GM21737 (cell line): ENCODE measurements around the gene MICB.
"Not testable (repeated sequence)": the region's sequence is repeated elsewhere in the genome, so short reads cannot be mapped to it uniquely, and the experiment has no call there.

Source experiments
- ATAC-seq: cut with Tn5 transposase; IDR thresholded peaks from one replicate; pipeline ENCODE4 v1.9.1; 2021; ENCODE audit warnings: mild to moderate bottlenecking, moderate library complexity; ENCODE audit not compliant: unreplicated experiment

Gene MICB

DNA sequence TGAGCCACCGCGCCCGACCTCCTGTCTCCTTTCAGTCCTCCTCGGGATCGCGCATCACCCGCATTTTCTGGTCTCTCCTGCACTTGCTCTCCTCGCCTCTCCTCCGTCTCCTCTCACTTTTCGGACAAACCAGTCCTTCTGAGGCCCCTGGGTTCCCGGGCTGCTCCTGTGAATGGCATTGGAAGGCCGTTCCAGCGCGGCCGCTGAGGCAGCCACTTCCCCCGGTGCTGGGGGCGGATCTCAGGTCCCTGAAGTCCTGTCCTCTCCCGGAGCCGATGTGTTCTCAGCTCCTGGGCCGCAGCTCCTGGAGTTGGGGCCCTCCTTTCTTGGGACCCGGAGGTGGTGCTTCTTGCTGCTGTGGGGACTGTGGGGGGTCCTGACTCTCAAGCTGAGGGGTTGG, 803 bp downstream of the MICB start:
- ATAC-seq, result no peak

DNA sequence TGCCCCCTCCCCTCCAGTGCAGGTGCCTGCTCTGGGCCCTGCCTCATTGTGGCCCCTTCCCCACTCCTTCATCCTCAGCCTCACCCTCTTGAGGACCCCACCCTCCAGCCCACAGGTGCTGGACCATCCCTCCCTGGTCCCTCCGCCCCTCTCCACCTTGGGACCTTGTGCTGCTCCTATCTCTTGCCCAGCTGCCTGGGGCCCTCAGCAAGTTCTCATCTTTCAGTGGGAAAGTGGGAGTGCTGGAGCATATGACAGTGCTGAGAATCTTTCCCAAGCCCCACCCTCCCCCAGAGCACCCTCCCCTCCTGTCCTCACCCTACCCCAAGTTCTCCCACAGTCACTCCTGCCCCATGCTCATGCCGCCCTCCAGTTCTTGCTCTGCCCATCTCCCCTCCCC, 1.7 kb downstream of the MICB start:
- not testable (repeated sequence) for ATAC-seq

DNA sequence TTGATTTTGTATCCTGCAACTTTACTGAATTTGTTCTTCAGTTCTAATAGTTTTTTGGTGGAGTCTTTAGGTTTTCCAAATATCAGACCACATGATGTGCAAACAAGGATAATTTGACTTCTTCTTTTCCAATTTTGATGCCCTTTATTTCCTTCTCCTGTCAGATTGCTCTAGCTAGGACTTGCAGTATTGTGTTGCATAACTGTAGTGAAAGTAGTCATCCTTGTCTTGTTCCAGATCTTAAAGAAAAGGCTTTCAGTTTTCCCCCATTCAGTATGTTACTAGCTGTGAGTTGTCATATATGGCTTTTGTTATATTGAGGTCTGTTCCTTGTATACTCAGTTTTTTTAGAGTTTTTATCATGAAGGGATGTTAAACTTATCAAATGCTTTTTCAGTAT, 4.6 kb downstream of the MICB start:
- no peak for ATAC-seq

DNA sequence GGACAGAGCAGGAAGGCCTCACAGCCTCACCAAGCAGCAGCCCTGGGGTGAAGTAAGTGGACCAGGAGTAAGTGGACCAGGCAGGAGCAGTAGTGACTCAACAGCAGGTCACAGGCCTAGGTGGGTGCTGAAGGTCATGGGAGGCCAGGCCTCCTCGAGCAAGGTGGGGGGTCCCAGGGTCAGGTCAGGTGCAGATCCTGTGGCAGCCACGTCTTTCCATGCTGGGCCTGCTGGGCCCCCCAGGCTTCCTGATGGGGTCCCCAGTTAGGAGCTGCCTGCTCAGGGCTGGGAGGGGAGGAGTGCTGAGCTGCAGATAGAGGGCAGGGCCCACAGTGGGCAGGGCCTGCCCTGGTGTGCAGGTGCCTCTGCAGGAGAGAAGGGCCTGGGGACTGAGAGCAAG, 11.1 kb downstream of the MICB start:
- ATAC-seq, result not testable (repeated sequence)

DNA sequence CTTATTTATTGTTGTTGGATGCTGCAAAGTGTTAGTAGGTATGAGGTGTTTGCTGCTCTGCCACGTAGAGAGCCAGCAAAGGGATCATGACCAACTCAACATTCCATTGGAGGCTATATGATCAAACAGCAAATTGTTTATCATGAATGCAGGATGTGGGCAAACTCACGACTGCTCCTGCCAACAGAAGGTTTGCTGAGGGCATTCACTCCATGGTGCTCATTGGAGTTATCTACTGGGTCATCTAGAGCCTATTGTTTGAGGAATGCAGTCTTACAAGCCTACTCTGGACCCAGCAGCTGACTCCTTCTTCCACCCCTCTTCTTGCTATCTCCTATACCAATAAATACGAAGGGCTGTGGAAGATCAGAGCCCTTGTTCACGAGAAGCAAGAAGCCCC, 12.1 kb downstream of the MICB start:
- no peak for ATAC-seq

DNA sequence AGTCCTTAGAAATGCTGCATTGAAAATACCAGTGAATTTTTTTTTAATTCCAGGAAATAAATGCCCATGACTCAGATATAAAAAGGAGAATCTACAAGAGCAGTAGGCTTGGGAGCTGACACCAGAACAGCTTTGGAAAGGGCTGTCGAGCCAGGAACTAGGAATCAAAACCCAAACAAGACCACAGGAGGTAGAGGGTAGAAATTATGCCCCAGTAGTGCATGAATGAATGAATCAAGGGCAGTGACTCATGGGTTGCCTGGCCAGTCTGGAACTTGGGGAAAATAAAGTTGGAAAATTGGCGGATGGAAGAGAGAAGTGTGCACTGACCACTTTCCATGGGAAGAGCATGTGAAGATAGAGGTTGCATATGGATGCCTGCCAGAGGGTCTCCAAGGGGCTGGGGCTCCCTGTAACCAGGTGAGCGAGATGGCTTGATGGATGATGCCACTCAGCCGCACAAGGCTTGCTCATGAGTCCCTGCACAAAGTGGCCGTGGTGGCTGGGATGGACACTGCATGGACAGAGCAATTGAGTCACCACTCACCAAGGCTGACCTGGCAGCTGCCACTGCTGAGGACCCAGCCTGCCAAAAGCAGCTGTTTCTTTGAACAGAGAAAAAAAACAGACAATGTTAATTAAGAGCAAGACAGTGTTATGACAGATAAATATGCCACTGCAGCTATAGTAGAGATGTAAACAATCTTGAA, 15.7 kb downstream of the MICB start:
- no peak for ATAC-seq

DNA sequence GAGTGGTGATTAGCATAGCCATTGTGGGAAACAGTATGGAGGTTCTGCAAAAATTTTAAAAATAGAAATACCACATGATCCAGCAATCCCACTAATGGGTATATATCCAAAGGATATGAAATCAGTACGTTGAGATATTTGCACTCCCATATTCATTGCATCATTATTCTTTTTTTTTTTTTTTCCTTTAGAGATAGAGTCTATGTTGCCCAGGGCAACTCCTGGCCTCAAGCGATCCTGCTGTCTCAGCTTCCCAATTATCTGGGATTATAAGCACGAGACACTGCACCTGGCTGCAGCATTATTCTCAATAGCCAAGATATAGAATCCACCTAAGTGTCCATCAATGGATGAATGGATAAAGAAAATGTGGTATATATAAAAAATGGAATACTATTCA, 23.9 kb downstream of the MICB start:
- no peak for ATAC-seq

DNA sequence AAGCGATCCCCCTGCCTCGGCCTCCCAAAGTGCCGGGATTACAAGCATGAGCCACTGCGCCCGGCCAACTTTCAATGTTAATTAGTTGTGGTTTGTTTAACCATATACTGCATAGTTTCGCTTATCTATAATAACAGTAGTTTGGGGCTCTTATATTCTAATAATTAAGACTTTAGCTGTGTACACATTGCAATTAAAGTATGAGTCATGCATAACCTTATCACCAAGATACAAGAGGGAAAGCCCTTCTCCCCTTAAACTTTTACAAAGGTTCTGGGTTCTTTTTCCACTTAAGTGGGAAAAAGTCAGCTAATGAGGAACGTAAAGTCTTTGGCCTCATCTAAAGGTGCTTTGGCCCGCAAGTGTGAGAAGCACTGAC, 27.6 kb downstream of the MICB start:
- no peak for ATAC-seq

DNA sequence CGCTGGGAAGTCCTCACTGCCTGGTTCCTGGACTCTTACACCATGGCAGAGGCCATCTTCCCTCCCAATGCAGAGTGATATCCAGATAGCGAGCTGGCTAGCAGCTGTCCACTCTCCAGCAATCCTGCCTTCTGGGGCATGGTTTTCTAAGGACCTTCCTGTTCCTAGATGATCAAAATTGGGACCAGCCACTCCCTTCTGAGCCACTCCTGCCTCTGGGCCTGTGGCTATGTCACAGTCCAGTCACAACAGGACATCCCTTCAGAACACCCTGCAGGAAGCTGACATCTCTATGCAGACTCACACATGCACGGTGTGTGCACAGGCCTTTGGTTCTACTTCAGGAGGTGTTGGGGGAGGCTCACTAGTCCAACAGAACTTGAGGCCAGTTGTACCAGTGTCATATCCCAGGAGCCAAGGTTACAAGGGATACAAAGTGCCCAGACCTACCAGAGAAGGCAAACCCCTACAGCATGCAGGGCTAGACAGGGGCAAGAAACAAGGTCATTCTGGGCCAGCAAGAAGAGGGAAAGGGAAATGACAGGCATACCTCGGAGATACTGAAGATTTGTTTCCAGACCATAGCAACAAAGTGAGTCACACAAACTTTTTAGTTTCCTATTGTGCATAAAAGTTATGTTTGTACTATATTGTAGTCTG, 28.1 kb downstream of the MICB start:
- ATAC-seq, result no peak

DNA sequence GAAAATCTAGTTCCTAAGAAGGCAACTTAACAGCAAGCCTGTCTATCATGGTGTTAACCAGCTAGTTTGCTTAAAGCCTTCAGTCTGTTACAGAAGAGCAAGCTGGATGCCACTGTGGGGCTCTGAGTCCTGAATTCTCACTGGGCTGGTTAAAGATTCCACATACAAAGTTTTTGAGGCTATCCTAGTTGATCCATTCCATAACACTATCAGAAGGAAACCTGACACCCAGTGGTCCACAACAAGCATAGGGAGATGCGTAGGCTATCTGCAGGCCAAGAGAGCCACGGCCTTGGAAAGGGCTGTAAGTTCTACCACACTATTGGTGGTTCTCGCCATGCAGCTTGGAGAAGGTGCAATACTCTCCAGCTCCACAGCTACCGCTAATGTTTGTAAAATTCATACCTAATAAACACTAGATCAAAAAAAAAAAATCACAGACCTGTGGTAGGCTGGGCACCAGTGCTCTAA, 30.4 kb downstream of the MICB start:
- no peak for ATAC-seq

DNA sequence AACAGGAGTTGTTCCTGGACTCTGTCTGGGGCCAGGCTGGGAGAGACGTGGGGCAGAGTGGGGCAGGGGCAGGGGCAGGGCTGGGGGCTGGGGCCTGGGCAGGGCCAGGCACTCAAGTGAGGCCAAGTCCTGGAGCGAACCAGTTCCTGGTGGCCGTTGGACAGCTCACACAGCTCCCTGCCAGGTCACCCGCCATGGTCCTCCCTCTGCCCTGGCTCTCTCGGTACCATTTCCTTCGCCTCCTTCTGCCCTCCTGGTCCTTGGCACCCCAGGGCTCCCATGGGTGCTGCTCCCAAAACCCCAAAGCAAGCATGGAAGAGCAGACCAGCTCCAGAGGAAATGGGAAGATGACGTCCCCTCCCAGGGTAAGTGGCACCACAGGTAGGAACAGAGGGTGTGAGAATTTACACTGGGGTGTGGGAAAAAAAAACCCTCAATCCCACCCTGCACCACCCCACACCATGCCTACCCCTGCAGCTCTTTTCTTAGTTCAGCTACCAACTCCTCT, 30.9 kb downstream of the MICB start, which contains the start of gene MCCD1:
MCCD1 (plus strand) TSS at position 142 of the 508 bp plus-strand sequence; CDS start at position 195, 53 bp downstream.
- no peak for ATAC-seq

DNA sequence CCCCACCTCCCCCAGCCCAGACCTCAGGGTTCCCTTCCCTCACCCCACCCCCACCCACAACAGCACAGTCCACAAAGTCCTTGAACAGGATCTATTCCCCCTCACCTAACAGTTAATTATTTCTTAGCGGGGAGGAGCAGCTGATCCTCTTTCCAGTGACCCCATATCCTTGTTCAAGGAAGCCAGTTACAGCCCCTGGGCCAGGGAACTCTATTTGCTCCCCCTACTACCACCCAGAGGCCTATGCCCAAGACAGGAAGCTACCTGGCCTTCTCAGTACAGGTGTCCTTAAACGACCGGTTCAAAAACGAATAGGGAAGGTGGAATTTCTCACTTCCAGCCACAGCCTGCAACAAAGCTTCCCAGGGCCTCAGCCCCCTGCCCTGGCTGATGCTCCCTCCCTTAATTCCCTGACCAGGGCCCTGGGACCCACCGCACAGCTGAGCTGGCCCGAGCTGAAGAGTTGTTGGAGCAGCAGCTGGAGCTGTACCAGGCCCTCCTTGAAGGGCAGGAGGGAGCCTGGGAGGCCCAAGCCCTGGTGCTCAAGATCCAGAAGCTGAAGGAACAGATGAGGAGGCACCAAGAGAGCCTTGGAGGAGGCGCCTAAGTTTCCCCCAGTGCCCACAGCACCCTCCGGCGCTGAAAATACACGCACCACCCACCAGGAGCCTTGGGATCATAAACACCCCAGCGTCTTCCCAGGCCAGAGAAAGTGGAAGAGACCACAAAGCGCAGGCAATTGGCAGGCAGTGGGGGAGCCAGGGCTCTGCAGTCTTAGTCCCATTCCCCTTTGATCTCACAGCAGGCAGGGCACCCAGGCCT, 31.6 kb downstream of the MICB start:
- ATAC-seq, result no peak

DNA sequence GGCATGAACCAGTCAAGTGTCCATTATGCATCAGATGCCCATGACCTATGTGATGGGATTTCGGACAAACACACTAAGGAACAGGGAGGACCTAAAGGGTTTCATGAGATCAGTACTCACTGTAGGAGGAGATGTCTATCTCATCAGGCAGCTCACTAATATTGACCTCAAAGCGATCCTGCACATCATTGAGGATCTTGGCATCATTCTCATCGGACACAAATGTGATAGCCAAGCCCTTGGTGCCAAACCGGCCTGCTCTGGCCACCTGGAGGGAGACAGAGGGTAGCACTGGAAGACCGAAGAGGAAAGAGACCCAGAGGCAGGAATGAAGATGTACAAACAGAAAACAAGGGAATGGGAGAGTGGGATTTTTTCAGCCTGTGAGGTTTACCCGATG, 32.7 kb downstream of the MICB start:
- ATAC-seq, result no peak

DNA sequence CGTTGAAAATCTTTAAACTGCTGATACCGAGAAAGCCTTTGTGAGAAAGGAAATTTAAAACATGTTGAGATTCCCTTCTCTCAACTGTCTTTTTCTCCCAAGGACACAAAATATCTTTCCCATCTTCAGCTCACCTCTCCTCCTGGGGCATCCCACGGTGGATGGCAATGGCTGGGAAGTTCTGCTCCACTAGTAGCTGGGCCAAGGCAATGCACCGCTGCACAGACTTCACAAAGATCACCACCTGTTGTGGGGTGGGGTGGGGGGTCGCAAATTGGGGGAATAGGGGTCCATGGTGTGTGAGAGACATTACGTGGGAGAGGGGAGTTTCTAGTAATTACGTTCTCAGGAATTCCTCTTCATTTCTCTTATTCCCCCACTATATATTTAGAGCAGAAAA, 33.2 kb downstream of the MICB start:
- ATAC-seq, result no peak

DNA sequence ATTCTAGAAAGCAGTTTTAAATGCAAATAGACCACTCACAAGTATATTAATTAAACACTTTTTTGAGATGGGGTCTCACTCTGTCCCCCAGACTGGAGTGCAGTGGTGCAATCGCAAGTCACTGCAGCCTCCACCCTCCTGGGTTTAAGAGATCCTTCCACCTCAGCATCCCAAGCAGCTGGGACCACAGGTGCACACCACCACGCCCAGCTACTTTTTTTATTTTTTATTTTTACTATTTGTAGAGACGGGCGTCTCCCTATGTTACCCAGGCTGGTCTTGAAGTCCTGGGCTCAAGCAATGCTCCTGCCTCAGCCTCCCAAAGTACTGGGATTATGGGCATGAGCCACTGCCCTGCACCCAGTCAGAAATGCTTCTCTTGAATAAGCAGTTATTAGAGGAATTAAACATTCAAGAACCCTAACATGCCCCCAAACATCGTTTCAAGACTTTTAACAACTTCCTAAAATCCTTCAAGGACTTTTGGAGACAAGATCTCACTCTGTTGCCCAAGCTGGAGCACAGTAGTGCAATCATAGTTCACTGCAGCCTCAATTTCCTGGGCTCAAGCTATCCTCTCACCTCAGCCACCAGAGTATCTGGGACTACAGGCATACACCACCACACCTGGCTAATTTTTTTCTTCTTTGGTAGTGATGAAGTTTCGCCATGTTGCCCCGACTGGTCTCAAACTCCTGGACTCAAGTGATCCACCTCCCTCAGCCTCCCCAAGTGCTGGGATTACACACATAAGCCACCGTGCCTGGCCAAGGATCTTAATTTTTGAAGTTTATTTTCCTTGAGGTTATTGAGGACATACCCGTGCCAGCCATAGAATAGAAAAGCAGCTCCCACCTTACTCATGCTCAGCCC, 34.1 kb downstream of the MICB start:
- ATAC-seq, result no peak

DNA sequence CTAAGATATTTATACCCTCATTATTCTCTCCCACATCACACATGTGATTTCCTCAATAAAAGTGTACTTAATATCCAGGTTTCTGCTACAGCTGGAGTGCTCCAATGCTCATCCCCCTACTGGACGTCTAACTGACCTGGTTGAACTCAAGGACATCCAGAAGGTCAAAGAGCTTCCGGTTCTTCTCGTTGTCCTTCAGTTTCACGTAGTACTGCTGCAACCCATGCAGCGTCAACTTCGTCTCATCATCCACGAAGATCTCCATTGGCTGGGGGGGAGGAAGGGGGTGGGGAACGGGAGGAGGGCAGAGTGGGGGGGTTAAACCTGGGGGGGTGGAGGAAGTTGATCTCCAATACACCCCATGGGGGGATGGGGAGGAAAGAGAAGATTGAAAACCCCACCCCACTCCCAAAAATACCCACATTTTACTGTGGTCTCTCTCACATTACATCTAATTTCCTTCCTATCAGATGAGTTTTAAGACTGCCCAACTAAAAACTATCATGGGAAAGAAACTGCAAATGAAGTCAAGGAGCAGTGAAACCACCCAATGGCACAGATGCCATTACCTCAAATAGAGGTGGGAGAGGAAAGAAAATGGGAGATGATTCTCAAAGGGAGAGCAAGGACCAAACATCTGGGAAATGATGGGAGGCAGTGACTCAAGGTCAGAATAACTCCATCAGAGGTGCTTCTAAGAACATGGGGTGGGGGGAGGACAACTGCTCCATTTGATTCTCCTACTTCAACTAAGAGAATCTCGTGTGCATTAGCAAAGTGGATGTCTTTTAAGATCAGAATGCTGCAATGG, 34.9 kb downstream of the MICB start:
- ATAC-seq, result no peak

DNA sequence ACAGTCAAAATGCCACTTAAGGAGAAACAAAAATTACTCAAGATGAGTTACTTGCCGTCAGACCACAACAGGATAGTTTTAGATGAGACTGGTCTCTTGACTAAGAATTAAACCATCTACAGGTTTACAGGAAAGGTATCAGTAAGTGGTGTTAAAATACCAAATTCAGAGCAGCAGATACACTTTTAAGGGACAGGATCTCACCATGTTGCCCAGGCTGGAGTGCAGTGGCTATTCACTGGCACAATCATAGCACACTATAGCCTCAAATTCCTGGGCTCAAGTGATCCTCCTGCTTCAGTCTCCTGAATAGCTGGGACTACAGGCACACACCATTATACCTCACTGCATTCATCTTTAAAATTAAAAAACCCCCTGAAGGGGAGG, 35.5 kb downstream of the MICB start:
- no peak for ATAC-seq

DNA sequence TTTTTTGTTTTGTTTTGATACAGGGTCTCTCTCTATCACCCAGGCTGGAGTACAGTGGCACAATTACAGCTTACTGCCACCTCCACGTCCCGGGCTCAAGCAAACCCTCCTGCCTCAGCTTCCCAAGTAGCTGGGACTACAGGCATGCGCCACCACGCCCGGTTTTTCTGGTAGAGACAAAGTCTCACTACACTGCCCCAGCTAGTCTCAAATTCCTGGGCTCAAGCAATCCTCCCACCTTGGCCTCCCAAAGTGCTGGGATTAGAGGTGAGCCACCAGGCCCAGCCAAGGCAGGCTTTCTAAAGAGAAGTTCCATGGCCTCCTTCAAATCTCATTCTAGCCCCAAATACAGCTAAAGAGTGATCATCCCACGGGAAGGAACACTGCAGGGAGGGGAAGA, 36.1 kb downstream of the MICB start:
- no peak for ATAC-seq

DNA sequence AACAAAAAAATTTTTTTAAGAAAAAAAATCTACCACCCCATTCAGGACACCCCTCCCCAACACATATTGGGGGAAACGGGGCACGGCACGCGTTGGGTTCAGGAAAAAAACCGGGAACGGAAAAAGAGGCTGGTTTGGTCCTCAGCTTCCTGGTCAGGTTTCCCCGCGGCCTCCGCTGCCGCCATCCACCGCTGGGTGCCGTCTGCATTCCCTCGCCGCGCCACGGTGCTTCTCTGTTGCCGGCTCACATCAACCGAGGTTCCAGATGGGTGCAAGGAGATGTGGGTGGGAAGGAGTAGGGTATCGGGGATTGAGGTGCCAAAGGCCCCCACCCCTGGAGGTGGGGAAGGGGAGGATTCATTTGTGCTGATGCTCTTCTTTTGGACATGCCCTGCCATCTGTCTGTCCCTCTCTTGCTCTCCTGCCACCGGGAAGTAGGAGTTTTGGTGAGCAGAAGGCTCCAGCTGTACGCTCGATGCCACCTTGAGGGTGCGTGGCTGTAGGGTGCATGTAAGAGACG, 36.6 kb downstream of the MICB start:
- no peak for ATAC-seq
